H1 (cell line): ENCODE results near the gene TTC29. TPM values are rescaled to one million over a fixed set of nuclear protein-coding genes. Genes with fewer than 3 reads are reported as not detected.

Experiments
- CTCF ChIA-PET: fragments of 300-600 bp; sonication (Branson Sonifier 250); formaldehyde crosslinking; loops from one replicate; lab custom pipeline; 2021; ENCODE audit not compliant: partially characterized antibody; lab: Charles Lee
- POLR2A ChIA-PET: fragments of 300-600 bp; sonication (Branson Sonifier 250); formaldehyde crosslinking; loops from one replicate; lab custom pipeline; 2021; ENCODE audit warnings: inconsistent platforms; ENCODE audit not compliant: partially characterized antibody; lab: Charles Lee
- DNase-seq, 2 experiments: peaks; one replicate each; pipeline versions ENCODE4 v3.0.0 to v3.0.0-alpha.2; 2010 to 2022; ENCODE audit warnings: low spot score in 2 of 2, low read depth in 1 of 2, mixed read lengths in 1 of 2
- FAIRE-seq: peaks from 2 replicates; lab custom pipeline; 2011; peaks lifted over from hg19 to GRCh38; lab: Jason Lieb, UNC
- H2AFZ ChIP-seq: 2 replicates; pipeline ENCODE4 v1.8.1; 2012; ENCODE audit warnings: low read length, inconsistent platforms
- H2AK5ac ChIP-seq: 2 replicates; pipeline ENCODE4 v1.6.1; 2013; ENCODE audit warnings: low read depth, low read length
- H2BK120ac ChIP-seq: replicated peaks from 2 replicates; pipeline ENCODE3; 2013; ENCODE audit warnings: low read depth, low read length, inconsistent platforms
- H2BK12ac ChIP-seq: 2 replicates; pipeline ENCODE4 v1.6.1; 2013; ENCODE audit warnings: low read depth, low read length
- H2BK15ac ChIP-seq: 2 replicates; pipeline ENCODE4 v1.6.1; 2013; ENCODE audit warnings: low read length
- H2BK20ac ChIP-seq: 2 replicates; pipeline ENCODE4 v1.6.1; 2013; ENCODE audit warnings: low read length
- H2BK5ac ChIP-seq: 2 replicates; pipeline ENCODE4 v1.6.1; 2013; ENCODE audit warnings: low read depth, low read length
- H3K14ac ChIP-seq: 2 replicates; pipeline ENCODE4 v1.6.1; 2013; ENCODE audit warnings: inconsistent platforms; ENCODE audit not compliant: insufficient read length
- H3K18ac ChIP-seq: 2 replicates; pipeline ENCODE4 v1.6.1; 2013; ENCODE audit warnings: low read length; ENCODE audit errors: extremely low read depth
- H3K23ac ChIP-seq: 2 replicates; pipeline ENCODE4 v1.6.1; 2013; ENCODE audit warnings: inconsistent platforms; ENCODE audit not compliant: insufficient read length
- H3K23me2 ChIP-seq: 2 replicates; pipeline ENCODE4 v1.6.1; 2013; ENCODE audit warnings: low read depth, low read length
- H3K27ac ChIP-seq: 2 replicates; pipeline ENCODE4 v1.6.1; 2011; ENCODE audit warnings: low read depth, low read length, inconsistent platforms
- H3K27me3 ChIP-seq, 4 experiments: replicated peaks in 1 of 4; 1 replicate in 1 of 4; 2 replicates in 3 of 4; pipeline versions ENCODE4 v1.6.1 to v1.8.1; 2011 to 2013; ENCODE audit warnings: low read length in 3 of 4, mild to moderate bottlenecking in 3 of 4, inconsistent platforms in 2 of 4, mixed read lengths in 2 of 4, moderate library complexity in 1 of 4; ENCODE audit not compliant: control insufficient read depth in 3 of 4, insufficient read depth in 3 of 4; ENCODE audit errors: extremely low read depth in 1 of 4
- H3K36me3 ChIP-seq, 4 experiments: 2 replicates each; pipeline versions ENCODE4 v1.6.1 to v1.8.1; 2011 to 2013; ENCODE audit warnings: mild to moderate bottlenecking in 4 of 4, low read length in 3 of 4, moderate library complexity in 2 of 4, control low read depth in 1 of 4, inconsistent platforms in 1 of 4; ENCODE audit not compliant: insufficient read depth in 4 of 4, control insufficient read depth in 2 of 4
- H3K4ac ChIP-seq: replicated peaks from 2 replicates; pipeline ENCODE3; 2013; ENCODE audit warnings: low read length, low read depth, mixed read lengths, inconsistent platforms; ENCODE audit not compliant: insufficient read length
- H3K4me1 ChIP-seq, 4 experiments: replicated peaks in 1 of 4; 1 replicate in 1 of 4; 2 replicates in 3 of 4; pipeline versions ENCODE4 v1.6.1 to v1.8.1; 2011 to 2013; ENCODE audit warnings: low read length in 3 of 4, inconsistent platforms in 2 of 4, mixed read lengths in 1 of 4; ENCODE audit not compliant: insufficient read depth in 4 of 4, control insufficient read depth in 3 of 4
- H3K4me2 ChIP-seq, 2 experiments: 2 replicates each; pipeline versions ENCODE4 v1.6.1 to v1.8.1; 2011 to 2013; ENCODE audit warnings: low read depth in 2 of 2, low read length in 2 of 2, control low read depth in 1 of 2, inconsistent platforms in 1 of 2, mild to moderate bottlenecking in 1 of 2; ENCODE audit not compliant: insufficient read depth in 1 of 2
- H3K4me3 ChIP-seq, 4 experiments: fragments of 200-600, 300-600 bp in 1 of 4; sonication (generic), shearing (Covaris generic), sonication (Bioruptor Twin) in 1 of 4; 2 replicates each; pipeline versions ENCODE4 v1.5.1 to v1.8.1; 2011 to 2016; ENCODE audit warnings: low read length in 4 of 4, low read depth in 3 of 4, control low read depth in 2 of 4, inconsistent platforms in 2 of 4, mild to moderate bottlenecking in 2 of 4, mixed read lengths in 1 of 4, moderate library complexity in 1 of 4; ENCODE audit not compliant: insufficient read depth in 2 of 4; ENCODE audit errors: extremely low read depth in 1 of 4
- H3K56ac ChIP-seq: replicated peaks from 2 replicates; pipeline ENCODE3; 2013; ENCODE audit warnings: low read depth, mild to moderate bottlenecking, mixed read lengths, low read length, inconsistent platforms; ENCODE audit not compliant: insufficient read length
- H3K79me1 ChIP-seq: 2 replicates; pipeline ENCODE4 v1.6.1; 2013; ENCODE audit warnings: low read depth, low read length, control low read depth
- H3K79me2 ChIP-seq, 2 experiments: 2 replicates each; pipeline versions ENCODE4 v1.6.1 to v1.8.1; 2012 to 2013; ENCODE audit warnings: low read length in 2 of 2, mild to moderate bottlenecking in 2 of 2, inconsistent platforms in 1 of 2; ENCODE audit not compliant: insufficient read depth in 2 of 2, control insufficient read depth in 1 of 2
- H3K9ac ChIP-seq, 4 experiments: replicated peaks in 1 of 4; 1 replicate in 1 of 4; 2 replicates in 3 of 4; pipeline versions ENCODE4 v1.6.1 to v1.8.1; 2011 to 2013; ENCODE audit warnings: low read depth in 3 of 4, low read length in 3 of 4, control low read depth in 2 of 4, mild to moderate bottlenecking in 2 of 4, moderate library complexity in 2 of 4, inconsistent platforms in 1 of 4; ENCODE audit errors: extremely low read depth in 1 of 4
- H3K9me3 ChIP-seq, 2 experiments: 2 replicates each; pipeline versions ENCODE4 v1.6.1 to v1.8.1; 2012 to 2013; ENCODE audit warnings: mild to moderate bottlenecking in 2 of 2, moderate library complexity in 2 of 2, control low read depth in 1 of 2, inconsistent platforms in 1 of 2, low read depth in 1 of 2, low read length in 1 of 2, mixed read lengths in 1 of 2; ENCODE audit not compliant: insufficient read depth in 2 of 2
- H4K20me1 ChIP-seq, 2 experiments: replicated peaks in 1 of 2; 2 replicates each; pipeline versions ENCODE3 to v1.8.1; 2011 to 2013; ENCODE audit warnings: inconsistent platforms in 2 of 2, low read length in 2 of 2, mild to moderate bottlenecking in 1 of 2; ENCODE audit not compliant: insufficient read depth in 2 of 2, control insufficient read depth in 1 of 2
- H4K5ac ChIP-seq: 2 replicates; pipeline ENCODE4 v1.6.1; 2013; ENCODE audit warnings: low read length, low read depth, mixed read lengths, inconsistent platforms; ENCODE audit not compliant: insufficient read length
- H4K8ac ChIP-seq: 2 replicates; pipeline ENCODE4 v1.8.0; 2013; ENCODE audit warnings: mild to moderate bottlenecking, moderate library complexity, low read length, inconsistent platforms; ENCODE audit not compliant: insufficient read depth; ENCODE audit errors: extremely low read depth
- H4K91ac ChIP-seq: replicated peaks from 2 replicates; pipeline ENCODE3; 2013; ENCODE audit warnings: low read length, mixed read lengths, inconsistent platforms; ENCODE audit not compliant: insufficient read length
- CTCF ChIP-seq, 3 experiments: IDR thresholded peaks; 1 replicate in 2 of 3; 2 replicates in 1 of 3; pipeline versions ENCODE4 v1.5.1 to v1.6.1; 2011; ENCODE audit warnings: low read length in 3 of 3, mild to moderate bottlenecking in 3 of 3, inconsistent platforms in 2 of 3, low read depth in 1 of 3, moderate library complexity in 1 of 3; ENCODE audit not compliant: insufficient read depth in 1 of 3; ENCODE audit errors: control extremely low read depth in 1 of 3
- GABPA ChIP-seq: IDR thresholded peaks from 2 replicates; pipeline ENCODE4 v1.6.1; 2011; ENCODE audit warnings: mild to moderate bottlenecking, low read length, moderate library complexity, borderline replicate concordance; ENCODE audit not compliant: insufficient read depth
- GTF2F1 ChIP-seq: IDR thresholded peaks from 2 replicates; pipeline ENCODE4 v1.6.1; 2012; ENCODE audit warnings: low read depth, low read length, improper control_type of control experiment, borderline replicate concordance
- PHF8 ChIP-seq: fragments of 200-600 bp; sonication (generic); conservative IDR thresholded peaks from 2 replicates; pipeline ENCODE4 v1.7.1; 2012; ENCODE audit warnings: low read depth, mild to moderate bottlenecking, inconsistent platforms, low read length, moderate library complexity
- POU5F1 ChIP-seq: IDR thresholded peaks from 2 replicates; pipeline ENCODE4 v1.6.1; 2011; ENCODE audit warnings: low read depth, mild to moderate bottlenecking, low read length, moderate library complexity
- SIN3A ChIP-seq, 2 experiments: IDR thresholded peaks in 1 of 2; conservative IDR thresholded peaks in 1 of 2; 2 replicates each; pipeline ENCODE4 v1.6.1; 2011 to 2012; ENCODE audit warnings: low read length in 2 of 2, improper control_type of control experiment in 1 of 2, low read depth in 1 of 2, mild to moderate bottlenecking in 1 of 2
- SIX5 ChIP-seq: IDR thresholded peaks from 2 replicates; pipeline ENCODE4 v1.6.1; 2011; ENCODE audit warnings: mild to moderate bottlenecking, low read depth, low read length
- SP1 ChIP-seq: IDR thresholded peaks from 2 replicates; pipeline ENCODE4 v1.6.1; 2011; ENCODE audit warnings: low read depth, low read length
- SP2 ChIP-seq: IDR thresholded peaks from 2 replicates; pipeline ENCODE4 v1.6.1; 2012; ENCODE audit warnings: mild to moderate bottlenecking, low read length, inconsistent platforms
- TAF1 ChIP-seq: IDR thresholded peaks from 2 replicates; pipeline ENCODE4 v1.6.1; 2011; ENCODE audit warnings: mild to moderate bottlenecking, low read depth, low read length
- WGBS, 2 experiments: shearing (Covaris generic) in 1 of 2; methylation state at CpG; one replicate each; pipeline versions ENCODE4 v1.1.6 to v1.1.7; 2013 to 2015; ENCODE audit warnings: low lambda C conversion rate in 2 of 2, mixed read lengths in 2 of 2, inconsistent platforms in 1 of 2, low coverage in 1 of 2, missing lambda C conversion rate in 1 of 2; ENCODE audit not compliant: insufficient replicate concordance in 2 of 2, insufficient coverage in 1 of 2, insufficient read length in 1 of 2; ENCODE audit errors: extremely low coverage in 1 of 2, missing lambda C conversion rate in 1 of 2; 5-methylcytosine and 5-hydroxymethylcytosine counted together
- polyA plus RNA-seq, 7 experiments: library from polyadenylated mRNA; depleted of rRNA in 3 of 7; stranded (reverse) in 5 of 7; unstranded in 2 of 7; fragments of >200 nt in 5 of 7; fragments of 200-250 nt in 2 of 7; gene quantifications; 1 replicate in 5 of 7; 2 replicates in 1 of 7; 4 replicates in 1 of 7; pipeline versions ENCODE4 v1.2.1 to v1.2.3, GENCODE V29; 2011 to 2013; ENCODE audit warnings: missing spikeins in 2 of 7, mixed read lengths in 2 of 7
- total RNA-seq: library from RNA; stranded (reverse); fragmentation: NEBNext Ultra II Directional; extraction: Animal tissue kit (Norgen Biotek cat#: 25700); gene quantifications from 2 replicates; pipeline ENCODE4 v1.2.1, GENCODE V29; 2021
- TF ChIP-seq, protein P1 (sequence below): IDR thresholded peaks from 2 replicates; pipeline ENCODE4 v1.6.1; 2012; ENCODE audit warnings: inconsistent platforms

TTC29 gene
- total and polyA plus RNA-seq, 2 of the 8 experiments (the other 6 are each of a cell fraction or from before 2014, with no cell fraction given) = 0.28 TPM; not detected in 1

- Histone ChIP-seq H3K36me3 (no peaks in the 10 kb centered on the region), H3K14ac (no peak overlapping the region), H2BK12ac (no peak overlapping the region), H3K4ac (no peak overlapping the region), H3K79me2 (no peaks in the 10 kb centered on the region), H2BK120ac (no peak overlapping the region), H3K23ac (no peak overlapping the region), H2AFZ (peak overlapping the region; percentile 95), H3K4me1 (peaks cover 0 to 4% (median 2%) of the 10 kb centered on the region in 4 experiments; a peak in 3 of 7 replicates), H3K79me1 (no peaks in the 10 kb centered on the region), H2BK15ac (no peak overlapping the region), H3K4me3 (no peak overlapping the region), H4K20me1 (no peaks in the 10 kb centered on the region), H4K5ac (no peak overlapping the region), H2BK20ac (no peak overlapping the region), H4K91ac (no peak overlapping the region), H2AK5ac (no peak overlapping the region), H2BK5ac (no peak overlapping the region), H3K9ac (no peak overlapping the region), H4K8ac (no peak overlapping the region), H3K23me2 (no peaks in the 10 kb centered on the region), H3K18ac (no peak overlapping the region), H3K4me2 (peak overlapping the region in 1 of 2 experiments; percentile 37; a peak in 1 of 4 replicates), H3K56ac (no peak overlapping the region), H3K27me3 (no peaks in the 10 kb centered on the region), H3K27ac (no peak overlapping the region), H3K9me3 (no peaks in the 10 kb centered on the region)
- CTCF ChIA-PET = no interaction called here
- FAIRE-seq (no peak), DNase-seq (no peak)
- POLR2A ChIA-PET = no interaction called here
- 75% methylated on average over 4 of the region's 4 CpGs; no CpG with 5 or more reads in 1 of the 2 experiments for WGBS, 2 experiments
- TF ChIP-seq GABPA (no peak), SIX5 (no peak), GTF2F1 (no peak), TAF1 (no peak), SP2 (no peak), PHF8 (no peak), SIN3A (conservative IDR thresholded peaks at IDR 0.05 in 1 of 2, IDR thresholded peaks at IDR 0.05 in 1 of 2; ENCODE audit: low read depth in 1 of 2, low read length in 2 of 2) (no peak), POU5F1 (no peak), CTCF (IDR thresholded peaks at IDR 0.05; ENCODE audit: control extremely low read depth in 1 of 3, insufficient read depth in 1 of 3, low read depth in 1 of 3, low read length in 3 of 3) (no peak), SP1 (no peak)
- TF ChIP-seq, protein P1, sequence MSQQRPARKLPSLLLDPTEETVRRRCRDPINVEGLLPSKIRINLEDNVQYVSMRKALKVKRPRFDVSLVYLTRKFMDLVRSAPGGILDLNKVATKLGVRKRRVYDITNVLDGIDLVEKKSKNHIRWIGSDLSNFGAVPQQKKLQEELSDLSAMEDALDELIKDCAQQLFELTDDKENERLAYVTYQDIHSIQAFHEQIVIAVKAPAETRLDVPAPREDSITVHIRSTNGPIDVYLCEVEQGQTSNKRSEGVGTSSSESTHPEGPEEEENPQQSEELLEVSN = no peak
These were observed 100.9 kb downstream of the TTC29 start for GRCh38 chr4:146844761-146845160.
